SKM-1 (cell line): ENCODE results near the gene CERCAM.
A peak's percentile ranks its signal among the peaks of the same experiment; 100 is the strongest.
"Not testable (repeated sequence)": the region's sequence is repeated elsewhere in the genome, so short reads cannot be mapped to it uniquely, and the experiment has no call there.

Experiments
- DNase-seq: peaks from one replicate; lab custom pipeline; 2025; ENCODE audit not compliant: unreplicated experiment; lab: John Stamatoyannopoulos, UW

The CERCAM gene

DNA sequence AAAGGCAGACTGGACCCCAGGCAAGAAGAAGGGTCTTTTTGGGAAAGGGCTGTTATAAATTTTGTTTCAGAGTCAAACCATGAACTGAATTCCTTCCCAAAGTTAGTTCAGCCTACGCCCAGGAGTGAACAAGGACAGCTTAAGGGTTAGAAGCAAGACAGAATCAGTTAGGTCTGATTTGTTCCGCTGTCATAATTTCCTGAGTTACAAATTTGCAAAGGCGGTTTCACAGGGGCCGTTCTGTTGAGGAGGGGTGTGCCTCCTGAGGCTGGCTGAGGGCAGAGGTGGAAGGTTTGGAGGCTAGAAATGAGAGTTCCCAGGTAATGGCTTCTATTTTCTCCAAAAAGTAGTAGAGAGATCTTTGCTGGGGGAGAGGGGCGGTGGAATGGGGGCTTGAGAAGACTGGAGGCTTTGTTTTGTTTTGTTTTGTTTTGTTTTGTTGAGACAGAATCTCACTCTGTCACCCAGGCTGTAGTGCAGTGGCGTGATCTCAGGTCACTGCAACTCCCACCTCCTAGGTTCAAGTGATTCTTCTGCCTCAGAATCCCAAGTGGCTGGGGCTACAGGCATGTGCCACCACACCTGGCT is 4.1 kb upstream of the CERCAM start:
- DNase-seq: no peak

DNA sequence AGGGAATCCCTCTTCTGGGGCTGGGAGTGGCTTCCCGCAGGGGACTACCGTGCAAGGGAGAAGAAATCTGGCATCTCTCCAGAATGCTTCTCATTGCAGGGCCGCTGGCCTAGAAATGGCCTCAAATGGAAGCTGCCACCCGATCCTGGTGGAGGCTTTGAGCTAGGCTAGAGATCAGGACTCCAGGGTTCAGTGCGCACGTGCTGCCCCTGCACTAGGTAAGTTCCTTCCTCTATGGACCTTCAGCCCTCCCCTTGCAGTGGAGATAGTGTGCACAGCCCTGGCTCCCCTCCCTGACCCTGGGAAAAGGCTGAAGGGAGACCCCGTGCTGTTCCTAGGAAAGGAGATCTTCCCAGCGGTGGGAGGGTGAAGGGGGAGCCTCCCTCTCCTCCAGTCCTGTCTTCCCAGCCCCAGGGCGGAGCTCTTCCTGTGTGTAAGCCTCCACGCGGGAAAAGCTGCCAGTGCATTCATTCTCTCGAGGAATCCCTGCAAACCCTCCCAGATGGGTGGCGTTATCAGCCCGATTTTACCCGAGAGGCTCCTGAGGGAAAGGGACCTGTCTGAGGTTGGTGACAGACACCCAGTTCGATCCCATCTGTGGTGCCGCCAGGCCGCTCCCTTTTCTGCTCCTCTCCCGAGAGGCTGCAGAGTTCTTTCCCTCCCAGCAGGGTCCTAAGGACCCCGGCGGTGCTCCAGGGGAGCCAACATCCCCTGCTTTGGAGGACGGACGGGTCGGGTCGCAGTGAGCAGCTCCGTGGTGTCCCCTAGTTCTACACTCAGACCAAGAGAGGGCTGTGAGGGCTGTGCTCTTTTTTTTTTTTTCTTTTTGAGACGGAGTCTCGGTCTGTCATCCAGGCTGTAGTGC is 1.4 kb upstream of the CERCAM start:
- DNase-seq: no peak

DNA sequence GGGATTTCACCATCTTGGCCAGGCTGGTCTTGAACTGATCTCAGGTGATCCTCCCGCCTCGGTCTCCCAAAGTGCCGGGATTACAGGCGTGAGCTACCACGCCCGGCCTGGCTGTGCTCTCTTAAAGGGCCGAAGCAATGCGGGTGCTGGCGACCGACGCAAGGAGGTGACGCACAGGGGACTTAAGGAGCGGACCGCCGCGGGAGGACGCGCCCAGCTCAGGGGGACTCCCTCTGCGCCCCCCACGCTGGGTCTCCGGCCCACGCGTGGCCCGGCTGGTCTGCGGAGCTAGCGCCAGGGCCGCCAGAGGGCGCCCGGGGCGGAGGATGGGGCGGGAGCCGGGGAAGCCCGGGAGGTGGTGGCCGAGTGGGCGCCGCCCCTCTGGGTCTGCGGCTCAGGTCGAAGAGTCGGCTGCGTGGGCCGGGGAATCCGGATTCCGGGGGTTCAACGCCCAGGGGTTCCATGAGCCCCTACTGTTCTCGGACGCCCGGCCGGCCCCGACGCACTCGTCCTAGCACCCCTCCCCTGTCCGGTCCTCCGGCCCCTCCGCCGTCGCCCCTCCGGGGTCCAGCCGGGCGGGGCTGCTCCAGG is 502 bp upstream of the CERCAM start:
- peak; percentile 17 for DNase-seq

DNA sequence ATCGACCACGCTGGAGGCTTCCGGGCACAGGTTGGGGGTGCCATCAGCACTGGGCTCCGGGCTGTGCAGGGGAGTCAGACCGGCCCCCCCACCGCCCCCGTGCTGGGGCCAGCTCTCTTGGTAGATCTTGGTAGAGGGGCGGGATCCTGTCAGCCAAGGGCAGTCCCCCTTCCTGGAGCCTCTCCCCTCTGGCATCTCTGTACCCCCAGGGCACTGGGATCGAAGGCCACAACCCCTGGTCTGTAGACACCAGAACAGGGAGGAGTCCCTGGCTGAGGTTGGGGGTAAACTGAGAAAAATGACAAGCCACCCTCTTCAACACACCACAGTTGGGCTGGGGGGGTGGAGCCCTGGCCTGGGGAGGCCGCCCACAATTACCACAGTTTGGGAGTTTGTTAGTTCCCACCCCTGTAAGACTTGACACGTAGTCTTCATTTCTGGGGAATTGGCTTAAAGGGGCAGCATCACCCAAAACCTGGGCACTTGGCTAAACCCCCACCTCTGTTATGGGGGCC is 882 bp downstream of the CERCAM start:
- DNase-seq: no peak

DNA sequence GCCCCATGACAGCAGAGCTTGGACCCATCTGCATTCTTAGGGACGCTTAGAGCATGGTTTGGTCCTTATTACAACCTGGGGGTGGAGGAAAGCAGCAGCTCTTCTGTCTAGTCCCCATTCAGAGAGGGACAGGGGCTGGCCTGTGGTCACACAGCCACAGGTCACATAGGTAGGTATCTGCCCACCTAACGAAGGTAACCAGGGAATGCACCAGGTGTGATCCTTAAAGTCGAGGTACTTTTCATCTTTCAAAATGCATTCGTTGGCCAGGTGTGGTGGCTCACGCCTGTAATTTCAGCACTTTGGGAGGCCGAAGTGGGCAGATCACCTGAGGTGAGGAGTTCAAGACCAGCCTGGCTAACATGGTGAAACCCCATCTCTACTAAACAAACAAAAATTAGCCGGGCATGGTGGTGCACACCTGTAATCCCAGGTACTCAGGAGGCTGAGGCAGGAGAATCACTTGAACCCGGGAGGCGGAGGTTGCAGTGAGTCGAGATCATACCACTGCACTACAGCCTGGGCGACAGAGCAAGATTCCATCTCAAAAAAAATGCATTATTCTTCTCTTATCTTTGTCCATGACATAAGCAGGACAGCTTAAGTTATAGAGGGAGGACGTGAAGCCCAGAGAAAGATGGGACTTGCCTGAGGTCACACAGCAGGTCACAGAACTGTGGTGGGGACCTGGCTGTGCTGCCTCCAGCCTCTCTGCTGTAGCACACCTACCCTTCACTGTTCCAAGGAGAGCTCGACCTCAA is 1.5 kb downstream of the CERCAM start:
- not testable (repeated sequence) for DNase-seq

DNA sequence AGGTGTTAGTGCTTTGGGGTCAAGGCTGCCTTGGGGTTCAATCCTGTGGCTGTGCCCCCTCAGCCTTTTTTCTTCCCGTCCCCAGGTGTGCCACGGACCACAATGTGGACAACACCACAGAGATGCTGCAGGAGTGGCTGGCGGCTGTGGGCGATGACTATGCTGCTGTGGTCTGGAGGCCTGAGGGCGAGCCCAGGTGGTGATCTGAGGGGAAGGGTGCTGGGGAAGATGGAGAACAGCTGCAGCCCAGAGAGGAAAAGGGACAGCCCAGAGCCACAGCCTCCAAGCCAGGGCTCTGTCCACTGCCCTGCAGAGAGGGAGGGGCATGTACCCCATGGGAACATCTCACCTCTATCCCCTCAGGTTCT is 2.1 kb downstream of the CERCAM start:
- no peak for DNase-seq

DNA sequence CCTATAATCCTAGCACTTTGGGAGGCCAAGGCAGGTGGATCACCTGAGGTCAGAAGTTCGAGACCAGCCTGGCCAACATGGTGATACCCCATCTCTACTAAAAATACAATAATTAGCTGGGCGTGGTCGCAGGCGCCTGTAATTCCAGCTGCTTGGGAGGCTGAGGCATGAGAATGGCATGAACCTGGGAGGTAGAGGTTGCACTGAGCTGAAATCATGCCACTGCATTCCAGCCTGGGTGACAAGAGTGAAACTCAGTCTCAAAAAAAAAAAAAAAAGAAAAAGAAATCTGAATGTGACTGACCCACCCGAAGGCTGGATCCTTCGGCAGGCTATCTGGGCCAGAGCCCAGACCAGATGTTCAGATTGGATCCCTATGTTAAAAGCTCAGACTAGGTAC is 2.7 kb downstream of the CERCAM start:
- not testable (repeated sequence) for DNase-seq

DNA sequence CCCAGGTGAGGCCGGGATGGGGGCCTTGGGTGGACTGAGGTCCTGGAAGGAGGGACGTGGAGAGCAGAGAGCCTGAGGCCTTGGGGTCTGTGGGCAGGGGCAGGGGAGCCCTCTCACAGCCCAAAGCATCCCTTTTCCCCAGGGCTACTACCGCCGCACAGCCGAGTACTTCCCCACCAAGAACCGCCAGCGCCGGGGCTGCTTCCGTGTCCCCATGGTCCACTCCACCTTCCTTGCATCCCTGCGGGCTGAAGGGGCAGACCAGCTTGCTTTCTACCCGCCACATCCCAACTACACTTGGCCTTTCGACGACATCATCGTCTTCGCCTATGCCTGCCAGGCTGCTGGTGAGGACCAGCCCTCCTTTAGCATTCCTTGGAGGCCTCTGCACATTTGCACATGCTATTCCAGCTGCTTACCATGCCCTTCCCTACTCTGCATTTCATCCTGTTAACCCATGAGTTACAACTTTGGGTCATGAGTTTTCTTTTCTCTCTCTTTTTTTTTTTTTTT is 3.7 kb downstream of the CERCAM start:
- DNase-seq: no peak

DNA sequence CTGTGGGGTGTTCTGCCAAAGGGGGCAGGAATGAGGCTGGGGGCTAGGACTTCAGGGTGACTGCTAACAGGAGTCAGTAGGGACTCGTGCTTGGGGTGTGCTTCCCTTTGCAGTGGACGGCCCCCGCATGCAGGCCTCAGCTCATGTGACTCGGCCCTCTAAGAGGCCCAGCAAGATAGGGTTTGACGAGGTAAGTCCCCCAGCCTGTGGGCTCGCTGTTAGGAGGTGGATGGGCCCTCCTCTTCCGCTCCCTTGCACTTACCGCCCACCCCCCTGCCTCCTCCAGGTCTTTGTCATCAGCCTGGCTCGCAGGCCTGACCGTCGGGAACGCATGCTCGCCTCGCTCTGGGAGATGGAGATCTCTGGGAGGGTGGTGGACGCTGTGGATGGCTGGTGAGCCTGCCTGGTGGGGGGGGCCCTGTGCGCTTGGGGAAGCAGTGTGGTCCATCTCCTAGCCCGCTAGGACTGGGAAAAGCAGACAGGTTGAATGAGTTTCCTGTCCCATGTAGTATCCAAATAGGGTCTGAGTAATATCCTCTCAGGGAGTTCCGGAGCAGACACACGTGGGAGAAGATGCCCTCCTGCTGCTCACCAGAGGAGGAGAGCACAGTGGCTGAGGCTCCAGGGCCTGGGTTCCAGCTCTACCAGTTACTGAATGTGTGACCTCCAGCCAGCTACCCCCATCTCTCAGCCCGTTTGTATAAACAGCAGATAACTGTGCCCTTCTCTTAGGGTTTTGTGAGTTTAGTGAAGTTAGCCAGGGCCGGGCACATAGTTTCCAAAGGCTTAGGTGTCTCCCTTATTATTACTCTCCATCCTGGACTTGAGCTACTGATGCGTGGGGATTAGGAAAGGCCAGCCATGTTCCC is 8.2 kb downstream of the CERCAM start:
- no peak for DNase-seq

DNA sequence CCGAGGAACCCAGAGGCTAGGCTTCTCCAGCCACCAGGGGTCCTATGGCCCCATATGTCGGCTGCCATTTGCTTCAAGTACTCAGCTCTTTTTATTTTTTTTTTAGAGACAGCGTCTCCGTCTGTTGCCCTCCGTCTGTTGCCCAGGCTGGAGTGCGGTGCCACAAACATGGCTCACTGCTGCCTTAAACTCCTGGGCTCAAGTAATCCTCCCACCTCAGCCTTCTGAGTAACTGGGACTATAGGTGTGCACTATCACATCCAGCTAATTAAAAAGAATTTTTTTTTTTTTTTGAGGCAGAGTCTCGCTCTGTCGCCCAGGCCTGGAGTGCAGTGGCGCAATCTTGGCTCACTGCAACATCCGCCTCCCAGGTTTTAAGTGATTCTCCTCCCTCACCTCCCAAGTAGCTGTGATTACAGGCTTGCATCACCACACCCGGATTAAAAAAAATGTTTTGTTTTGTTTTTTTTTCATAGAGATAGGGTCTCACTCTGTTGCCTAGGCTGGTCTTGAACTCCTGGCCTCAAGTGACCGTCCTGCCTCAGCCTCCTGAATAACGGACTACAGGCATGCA is 8.9 kb downstream of the CERCAM start:
- DNase-seq: no peak

DNA sequence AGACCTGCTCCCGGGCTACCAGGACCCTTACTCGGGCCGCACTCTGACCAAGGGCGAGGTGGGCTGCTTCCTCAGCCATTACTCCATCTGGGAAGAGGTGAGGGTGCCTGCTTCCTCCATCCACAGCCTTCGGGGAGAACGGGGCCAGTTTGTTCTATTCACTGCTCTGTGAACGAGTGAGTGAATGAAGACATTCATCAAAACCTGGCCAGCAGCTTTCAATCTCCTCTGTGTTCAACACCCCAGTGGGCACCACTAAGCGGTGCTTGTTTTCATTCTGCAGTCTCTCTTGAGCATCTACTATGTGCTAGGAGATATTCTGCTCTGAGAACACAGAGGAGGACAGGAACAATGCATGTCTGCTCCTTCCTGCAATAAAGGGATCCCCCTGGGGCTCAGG is 10.6 kb downstream of the CERCAM start:
- DNase-seq: no peak

DNA sequence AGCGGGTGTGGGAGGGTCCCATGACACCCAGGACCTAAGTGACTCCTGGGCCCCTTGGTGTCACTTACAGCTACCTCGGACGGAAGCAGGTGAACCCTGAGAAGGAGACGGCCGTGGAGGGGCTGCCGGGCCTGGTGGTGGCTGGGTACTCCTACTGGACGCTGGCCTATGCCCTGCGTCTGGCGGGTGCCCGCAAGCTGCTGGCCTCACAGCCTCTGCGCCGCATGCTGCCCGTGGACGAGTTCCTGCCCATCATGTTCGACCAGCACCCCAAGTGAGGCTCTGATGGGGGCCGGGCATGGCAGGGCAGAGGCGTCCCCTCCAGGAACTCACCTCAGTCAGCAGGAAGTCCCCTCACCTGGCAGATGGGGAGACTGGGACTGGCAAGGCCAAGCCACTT is 13.7 kb downstream of the CERCAM start:
- DNase-seq: no peak

DNA sequence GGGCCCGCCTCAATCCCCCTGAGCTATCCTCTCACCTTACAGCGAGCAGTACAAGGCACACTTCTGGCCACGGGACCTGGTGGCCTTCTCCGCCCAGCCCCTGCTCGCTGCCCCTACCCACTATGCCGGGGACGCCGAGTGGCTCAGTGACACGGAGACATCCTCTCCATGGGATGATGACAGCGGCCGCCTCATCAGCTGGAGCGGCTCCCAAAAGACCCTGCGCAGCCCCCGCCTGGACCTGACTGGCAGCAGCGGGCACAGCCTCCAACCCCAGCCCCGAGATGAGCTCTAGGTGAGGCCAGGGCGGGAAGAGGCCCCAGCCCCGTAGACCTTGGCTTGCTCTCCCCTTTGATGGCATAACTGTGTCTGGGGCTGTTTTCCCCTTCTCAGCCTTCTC is 15.0 kb downstream of the CERCAM start:
- DNase-seq: no peak

DNA sequence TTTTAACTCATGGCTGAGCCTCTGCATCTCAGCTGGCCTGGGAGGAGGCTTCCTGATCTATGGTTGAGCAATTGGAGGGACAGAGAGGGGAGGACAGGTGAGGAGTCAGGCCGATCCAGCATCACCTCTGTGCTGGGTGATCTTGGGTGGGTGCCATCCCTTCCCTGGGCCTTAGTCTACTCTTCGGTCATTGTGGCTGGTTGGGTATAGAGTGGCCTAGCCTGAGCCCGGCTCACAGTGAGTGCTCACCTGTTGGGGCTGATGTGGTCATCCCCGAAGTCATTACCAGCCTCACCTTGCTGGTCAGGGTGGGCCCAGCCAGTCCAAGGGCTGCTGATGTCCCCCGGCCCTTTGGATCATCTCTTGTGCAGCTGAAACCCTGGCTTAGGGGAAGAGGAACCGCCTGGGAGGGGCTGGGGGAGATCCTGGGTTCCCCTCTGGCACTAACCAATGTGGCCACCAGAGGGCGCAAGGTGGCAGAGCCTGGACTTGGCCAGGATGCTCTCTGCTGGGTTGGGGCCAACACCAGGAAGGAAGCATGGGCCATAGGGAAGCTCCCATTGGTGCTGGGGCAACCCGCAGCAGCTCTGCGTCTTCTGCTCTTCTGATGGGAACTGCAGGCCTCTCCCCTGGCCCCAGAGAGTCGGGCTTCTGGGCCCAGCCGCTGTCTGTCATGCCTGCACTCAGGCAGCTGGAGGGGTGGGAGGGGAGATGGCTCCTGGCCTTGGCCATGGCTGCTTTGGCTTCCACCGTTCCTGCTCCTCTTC is 17.9 kb downstream of the CERCAM start:
- DNase-seq: peak; percentile 75

DNA sequence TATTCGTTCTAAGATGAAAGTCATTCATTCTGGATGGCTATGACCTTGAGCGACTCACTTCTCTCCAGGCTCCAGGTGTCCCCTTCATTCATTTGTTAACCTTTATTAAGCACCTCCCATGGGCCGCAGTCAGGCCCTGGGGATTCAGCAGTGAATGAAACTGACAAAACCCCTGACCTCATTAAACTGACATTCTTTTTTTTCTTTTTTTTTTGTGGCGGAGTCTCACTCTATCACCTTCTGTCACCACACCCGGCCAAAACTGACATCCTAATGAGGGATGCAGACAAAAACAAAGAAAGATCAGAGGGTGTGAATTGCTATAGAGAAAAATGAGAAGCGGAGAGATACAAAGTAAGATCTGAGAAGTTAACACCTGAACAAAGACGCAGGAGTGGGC is 18.6 kb downstream of the CERCAM start:
- no peak for DNase-seq

DNA sequence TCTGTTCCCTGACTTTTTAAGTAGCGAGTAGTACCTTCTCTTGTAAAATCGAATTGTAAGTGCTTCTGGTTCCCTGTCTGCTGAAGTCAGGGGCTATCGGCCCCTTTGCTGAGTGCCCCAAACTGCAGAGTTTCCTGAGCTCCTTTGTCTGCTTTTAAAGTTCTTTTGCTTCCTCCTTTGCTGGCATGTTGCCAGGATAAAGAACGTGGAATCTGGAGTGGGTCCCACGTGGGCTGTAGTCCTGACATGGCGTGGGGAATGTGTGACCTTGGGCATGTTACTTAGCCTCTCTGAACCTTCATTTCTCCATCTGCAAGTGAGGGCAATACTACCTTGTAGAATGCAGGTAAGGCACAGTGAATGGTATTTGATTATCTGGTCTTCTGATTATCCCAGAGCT is 21.5 kb downstream of the CERCAM start:
- DNase-seq: no peak

DNA sequence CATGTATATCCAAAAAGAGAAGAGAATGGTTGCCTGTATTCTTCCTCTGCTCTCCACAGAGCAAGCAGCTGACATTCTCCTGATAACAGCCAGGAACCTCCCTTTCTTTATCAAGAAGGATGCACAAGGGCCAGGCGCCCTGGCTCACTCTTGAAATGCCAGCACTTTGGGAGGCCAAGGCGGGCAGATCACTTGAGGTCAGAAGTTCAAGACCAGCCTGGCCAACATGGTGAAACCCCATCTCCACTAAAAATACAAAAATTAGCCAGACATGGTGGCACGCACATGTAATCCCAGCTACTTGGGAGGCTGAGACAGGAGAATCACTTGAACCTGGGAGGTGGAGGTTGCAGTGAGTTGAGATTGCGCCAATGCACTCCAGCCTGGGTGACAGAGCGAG is 25.8 kb downstream of the CERCAM start:
- not testable (repeated sequence) for DNase-seq

DNA sequence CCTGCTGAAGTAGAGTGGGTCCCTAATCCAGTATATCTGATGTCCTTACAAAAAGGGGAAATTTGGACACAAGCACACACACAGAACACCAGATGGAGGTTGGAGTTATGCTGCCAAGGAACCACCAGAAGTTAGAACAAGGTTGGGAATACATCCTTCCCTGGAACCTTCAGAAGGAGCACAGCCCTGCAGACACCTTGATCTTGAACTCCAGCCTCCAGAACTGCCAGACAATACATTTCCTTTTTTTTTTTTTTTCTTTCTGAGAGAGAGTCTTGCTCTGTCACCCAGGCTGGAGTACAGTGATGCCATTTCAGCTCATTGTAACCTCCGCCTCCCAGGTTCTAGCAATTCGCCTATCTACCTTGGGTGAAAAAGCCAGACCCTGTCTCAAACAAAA is 28.1 kb downstream of the CERCAM start:
- DNase-seq: no peak

DNA sequence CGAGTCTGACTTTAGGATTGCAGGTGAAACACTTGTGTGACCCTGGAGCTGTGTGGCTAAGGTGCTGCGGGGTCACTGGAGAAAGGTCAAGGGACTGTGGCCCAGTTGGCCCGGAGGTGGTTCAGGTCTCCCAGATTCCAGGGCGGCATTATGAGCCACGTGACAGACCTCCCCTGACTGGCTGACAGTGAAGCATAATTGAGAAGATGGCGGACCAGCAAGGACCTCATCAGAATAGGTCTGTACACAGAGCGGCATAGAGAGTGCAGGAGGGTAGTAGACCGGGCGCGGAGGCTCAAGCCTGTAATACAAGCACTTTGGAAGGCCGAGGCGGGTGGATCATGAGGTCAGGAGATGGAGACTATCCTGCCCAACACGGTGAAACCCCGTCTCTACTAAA is 34.3 kb downstream of the CERCAM start:
- DNase-seq: no peak
